Measurements from ENCODE around the gene SERTAD4.

Gene SERTAD4

DNA sequence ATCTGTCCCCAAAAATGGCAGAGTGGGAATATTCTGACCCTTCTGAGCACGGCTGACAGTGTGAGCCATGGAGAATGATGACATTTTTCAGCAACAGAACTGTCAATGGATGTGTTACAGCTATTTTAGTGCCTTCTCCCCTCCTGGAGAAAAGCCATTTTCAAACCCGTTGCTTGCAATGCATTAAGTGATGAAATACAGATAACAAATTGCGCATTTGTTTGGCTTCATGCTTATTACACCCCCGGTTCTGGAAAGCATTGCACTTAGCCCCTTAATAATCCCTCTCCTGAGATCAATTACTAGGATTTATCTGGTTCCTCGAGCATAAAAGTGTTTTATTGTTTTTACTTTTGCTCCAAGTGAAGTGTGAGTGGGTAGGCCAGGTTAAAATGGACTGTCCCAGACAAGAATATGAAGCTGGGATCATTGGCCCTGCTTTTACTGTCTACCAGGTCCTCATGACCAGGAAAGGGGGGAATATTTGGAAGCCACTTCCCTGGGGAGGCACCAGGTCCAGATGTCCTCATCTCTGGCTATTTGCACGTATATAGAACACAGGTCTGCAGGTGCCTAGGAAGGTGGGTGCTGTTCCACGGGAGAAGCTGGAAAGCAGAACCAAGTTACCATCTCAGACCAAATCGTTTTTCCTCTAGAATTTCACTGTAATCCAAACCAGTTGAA, 58.6 kb downstream of the SERTAD4 start:
- no peak for DNase-seq (ENCODE audit: low read depth)
- TF ChIP-seq, protein P1, sequence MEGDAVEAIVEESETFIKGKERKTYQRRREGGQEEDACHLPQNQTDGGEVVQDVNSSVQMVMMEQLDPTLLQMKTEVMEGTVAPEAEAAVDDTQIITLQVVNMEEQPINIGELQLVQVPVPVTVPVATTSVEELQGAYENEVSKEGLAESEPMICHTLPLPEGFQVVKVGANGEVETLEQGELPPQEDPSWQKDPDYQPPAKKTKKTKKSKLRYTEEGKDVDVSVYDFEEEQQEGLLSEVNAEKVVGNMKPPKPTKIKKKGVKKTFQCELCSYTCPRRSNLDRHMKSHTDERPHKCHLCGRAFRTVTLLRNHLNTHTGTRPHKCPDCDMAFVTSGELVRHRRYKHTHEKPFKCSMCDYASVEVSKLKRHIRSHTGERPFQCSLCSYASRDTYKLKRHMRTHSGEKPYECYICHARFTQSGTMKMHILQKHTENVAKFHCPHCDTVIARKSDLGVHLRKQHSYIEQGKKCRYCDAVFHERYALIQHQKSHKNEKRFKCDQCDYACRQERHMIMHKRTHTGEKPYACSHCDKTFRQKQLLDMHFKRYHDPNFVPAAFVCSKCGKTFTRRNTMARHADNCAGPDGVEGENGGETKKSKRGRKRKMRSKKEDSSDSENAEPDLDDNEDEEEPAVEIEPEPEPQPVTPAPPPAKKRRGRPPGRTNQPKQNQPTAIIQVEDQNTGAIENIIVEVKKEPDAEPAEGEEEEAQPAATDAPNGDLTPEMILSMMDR (IDR thresholded peaks at IDR 0.05; ENCODE audit: insufficient read depth, low read depth, low read length, missing control alignments), result no peak
- H3K4me3 ChIP-seq (ENCODE audit: low read depth, low read length), result no peak overlapping the region

DNA sequence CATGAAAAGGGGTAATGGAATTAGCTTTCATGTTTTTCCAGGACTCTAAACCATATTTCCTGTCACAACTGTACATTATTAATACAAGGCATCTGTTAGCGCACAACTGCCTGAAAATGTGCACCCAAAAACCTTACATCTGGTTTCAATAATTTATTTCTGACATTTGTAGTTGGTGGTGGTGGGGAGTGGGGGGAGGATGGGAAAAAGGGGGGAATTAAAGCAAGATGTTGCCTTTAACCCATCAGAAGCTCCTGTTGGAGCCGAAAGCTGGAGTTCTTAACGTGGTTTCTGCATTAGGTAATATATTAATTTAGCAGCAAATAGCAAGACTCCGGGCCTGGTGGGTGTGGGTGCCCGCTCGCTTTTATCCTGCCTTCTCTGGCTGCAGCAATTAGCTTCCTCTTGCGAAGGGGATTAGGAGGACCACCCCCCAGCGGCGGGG, 59.2 kb downstream of the SERTAD4 start:
- no peak overlapping the region for H3K4me3 ChIP-seq (ENCODE audit: low read depth, low read length)
- TF ChIP-seq, protein P1 (IDR thresholded peaks at IDR 0.05; ENCODE audit: insufficient read depth, low read depth, low read length, missing control alignments), result no peak
- DNase-seq (ENCODE audit: low read depth), result no peak

DNA sequence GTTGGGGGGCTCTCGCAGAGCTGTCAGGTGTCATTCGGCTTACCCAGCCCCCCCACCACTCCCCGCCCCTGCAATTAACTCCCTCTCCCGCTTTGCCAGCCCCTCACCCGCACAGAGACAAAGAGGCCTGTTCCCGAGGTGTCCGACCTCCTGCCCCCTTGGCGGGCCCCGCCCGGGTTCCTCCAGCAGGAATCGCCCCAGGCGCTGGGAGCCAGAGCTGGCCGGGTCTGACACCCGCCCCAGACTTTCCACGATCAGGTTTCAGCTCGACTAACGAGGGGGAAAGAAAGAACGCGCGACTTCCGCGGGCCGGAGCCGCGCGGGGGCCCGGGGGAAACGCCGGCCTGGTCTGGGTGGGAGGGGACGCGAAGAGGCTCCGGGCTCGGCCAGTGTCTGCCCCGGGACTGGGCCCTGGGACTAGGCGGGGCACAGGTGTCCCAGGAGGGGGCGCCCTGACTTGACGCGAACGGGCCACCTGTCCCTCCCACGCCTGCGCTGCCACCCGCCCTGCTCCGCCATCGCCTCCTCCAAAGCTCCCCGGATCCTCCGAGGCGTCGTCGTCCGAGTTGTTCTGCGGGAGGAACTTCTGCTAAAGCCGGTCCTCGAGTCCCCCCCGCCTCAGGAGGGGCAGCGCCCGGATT, 59.8 kb downstream of the SERTAD4 start:
- TF ChIP-seq, protein P1 (IDR thresholded peaks at IDR 0.05; ENCODE audit: insufficient read depth, low read depth, low read length, missing control alignments), result no peak
- DNase-seq (ENCODE audit: low read depth), result no peak
- no peak overlapping the region for H3K4me3 ChIP-seq (ENCODE audit: low read depth, low read length)

DNA sequence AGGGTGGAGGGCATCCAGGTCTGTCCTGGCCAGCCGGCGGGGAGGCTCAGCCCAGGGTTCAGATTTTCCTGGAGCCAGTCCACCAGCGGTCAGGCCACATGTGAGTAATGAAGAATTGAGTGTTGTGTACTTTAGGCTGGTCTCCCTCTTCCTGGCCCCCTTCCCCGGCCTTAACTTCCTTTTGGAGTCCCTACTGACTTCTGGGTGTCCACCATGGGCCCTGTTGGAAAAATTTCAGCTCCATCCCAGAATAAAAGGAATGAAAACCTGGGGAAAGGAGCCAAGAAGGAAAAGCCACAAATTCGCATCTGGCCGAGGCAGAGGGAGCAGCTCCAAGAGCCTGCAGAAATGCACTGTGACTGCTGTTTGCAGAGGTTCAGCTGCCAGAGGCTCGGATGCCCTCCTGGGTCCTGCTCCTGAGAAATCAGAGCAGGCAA, 60.6 kb downstream of the SERTAD4 start:
- H3K4me3 ChIP-seq (ENCODE audit: low read depth, low read length), result no peak overlapping the region
- TF ChIP-seq, protein P1 (IDR thresholded peaks at IDR 0.05; ENCODE audit: insufficient read depth, low read depth, low read length, missing control alignments), result no peak
- DNase-seq (ENCODE audit: low read depth), result no peak

DNA sequence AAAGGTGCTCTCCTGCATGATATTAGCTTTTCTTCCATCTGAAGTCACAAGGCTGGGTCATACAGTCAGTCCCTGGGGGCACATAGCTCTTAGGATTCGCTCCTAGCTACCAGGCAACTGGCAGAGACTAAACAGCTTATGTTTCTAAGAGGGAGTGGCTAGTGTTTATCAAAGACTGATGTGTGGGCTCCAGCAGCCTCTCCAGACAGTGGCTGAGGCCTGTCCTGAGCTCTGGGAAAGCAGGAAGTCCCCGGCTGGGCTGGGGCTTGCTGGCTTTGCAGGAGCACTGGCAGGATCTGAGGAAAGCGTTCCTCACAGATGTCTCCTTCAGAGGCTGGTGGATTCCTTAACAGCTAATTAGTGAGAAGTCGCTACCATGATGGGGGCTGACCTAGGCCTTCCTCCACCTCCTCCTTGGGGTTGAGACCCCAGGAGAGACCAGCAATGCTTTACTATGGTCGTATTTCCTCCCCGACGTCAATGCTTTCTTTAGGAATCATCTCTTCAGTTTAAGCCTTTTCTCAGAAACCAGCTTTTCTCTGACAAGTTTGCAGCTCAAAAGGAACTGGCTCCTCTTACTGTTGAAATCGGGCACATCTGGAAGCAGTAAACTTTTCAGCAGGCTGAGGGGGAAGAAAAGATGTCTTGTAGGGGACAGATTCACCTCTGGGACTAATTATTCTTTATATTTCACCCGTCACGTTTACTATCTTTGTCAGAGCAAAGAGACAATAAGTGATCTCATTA, 62.6 kb downstream of the SERTAD4 start:
- H3K4me3 ChIP-seq (ENCODE audit: low read depth, low read length), result no peak overlapping the region
- TF ChIP-seq, protein P1 (IDR thresholded peaks at IDR 0.05; ENCODE audit: insufficient read depth, low read depth, low read length, missing control alignments), result no peak
- DNase-seq (ENCODE audit: low read depth), result no peak

All from GM12865 (cell line).